DMS153 (cell line): ENCODE results near the gene STX16.
"Not testable (repeated sequence)": the region's sequence is repeated elsewhere in the genome, so short reads cannot be mapped to it uniquely, and the experiment has no call there.

Experiments used
- DNase-seq: peaks from one replicate; lab custom pipeline; 2025; lab: John Stamatoyannopoulos, UW

STX16 gene

GRCh38 chr20:58637466-58638213 lies 13.4 kb upstream of the STX16 start:
- DNase-seq = no peak

- no peak for DNase-seq
Observed at GRCh38 chr20:58638467-58639181, 12.5 kb upstream of the STX16 start.

DNA sequence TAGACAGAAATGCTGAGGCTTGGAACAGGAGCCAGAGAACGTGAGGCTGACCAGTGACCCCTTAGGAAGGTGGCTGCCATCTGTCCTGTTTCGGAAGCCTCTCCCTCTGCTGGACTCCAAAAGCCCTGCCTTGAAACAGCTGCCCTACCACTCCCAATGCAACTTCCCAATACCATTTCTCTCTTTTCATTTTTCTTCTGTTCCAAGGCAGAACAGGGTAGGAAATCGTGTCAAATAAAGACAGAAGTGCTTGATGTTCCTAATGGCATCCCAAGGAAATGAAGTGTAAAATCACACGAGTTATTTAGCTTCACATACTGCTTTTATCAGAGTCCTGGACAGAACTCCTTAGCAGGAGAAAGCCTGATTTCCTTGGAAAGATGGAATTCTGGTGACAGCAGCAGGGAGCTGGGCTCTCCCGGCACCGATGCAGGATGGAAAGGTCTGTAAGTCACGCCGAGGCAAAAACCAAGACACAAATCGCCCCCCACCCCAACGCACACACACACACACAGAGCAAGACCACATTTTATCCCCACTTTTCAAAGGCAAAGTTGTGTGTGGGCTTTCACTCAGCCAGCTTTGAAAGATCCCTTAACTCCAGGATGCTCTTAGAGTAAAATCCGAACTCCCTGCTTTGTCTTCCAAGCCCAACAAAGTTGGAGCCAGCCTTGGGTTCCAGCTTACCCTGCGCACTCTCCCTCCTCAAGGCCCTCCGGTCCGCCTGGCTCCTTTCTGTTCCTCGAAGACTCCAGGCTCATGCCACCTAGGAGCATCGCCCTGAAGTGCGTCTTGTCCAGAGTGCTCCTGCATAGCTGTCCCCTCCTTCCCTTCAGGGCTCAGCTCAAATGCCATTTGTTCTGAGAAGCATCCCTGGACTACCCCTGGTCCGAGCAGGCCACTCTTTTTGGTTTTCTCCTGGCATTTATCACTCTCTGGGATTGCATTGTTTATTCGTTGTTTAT lies 11.6 kb upstream of the STX16 start:
- no peak for DNase-seq

GRCh38 chr20:58640446-58640845 lies 10.6 kb upstream of the STX16 start:
- no peak for DNase-seq

DNA sequence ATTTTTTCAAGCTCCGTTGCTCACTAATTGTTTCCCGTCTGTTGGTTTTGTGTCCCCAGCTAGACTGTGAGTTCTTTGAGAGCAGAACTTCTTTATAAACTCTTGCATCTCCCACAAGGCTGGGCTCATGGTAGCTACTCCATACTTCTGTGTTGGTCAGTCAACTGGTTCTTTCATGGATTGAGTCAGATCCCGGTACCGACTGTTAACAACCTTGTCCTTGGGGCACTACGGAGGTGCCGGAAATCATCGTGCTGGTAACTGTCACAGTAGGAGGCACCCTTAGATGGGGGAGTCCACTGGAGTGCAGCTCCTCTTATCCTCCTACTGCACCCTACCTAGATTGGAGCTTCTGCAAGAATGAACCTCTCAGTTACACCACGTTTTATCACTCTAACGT lies 8.6 kb upstream of the STX16 start:
- no peak for DNase-seq

GRCh38 chr20:58642896-58643295 lies 8.2 kb upstream of the STX16 start:
- DNase-seq = not testable (repeated sequence)

- no peak for DNase-seq
Observed at GRCh38 chr20:58645412-58645968, 5.6 kb upstream of the STX16 start.

- DNase-seq = no peak
Observed at GRCh38 chr20:58646257-58646656, 4.8 kb upstream of the STX16 start.

DNA sequence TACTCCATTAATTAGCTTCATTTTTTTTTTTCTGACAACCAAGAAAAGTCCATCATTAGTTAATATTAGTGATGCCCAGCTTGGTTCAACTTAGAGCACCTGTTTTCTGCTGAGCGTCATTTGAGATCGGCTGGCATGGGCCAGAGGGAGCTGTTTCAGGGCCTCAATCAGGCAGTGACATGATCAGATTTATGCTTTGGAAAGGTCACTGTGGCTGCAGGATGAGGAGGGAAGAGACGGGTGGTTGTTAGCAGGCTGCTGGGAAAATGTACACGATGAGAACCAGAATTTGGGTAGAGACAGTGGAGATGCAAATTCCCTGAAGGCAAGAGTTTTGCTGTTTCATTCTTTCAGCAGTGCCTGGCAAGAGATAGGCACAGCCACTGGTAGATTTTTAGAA lies 4.4 kb upstream of the STX16 start:
- DNase-seq = no peak

DNA sequence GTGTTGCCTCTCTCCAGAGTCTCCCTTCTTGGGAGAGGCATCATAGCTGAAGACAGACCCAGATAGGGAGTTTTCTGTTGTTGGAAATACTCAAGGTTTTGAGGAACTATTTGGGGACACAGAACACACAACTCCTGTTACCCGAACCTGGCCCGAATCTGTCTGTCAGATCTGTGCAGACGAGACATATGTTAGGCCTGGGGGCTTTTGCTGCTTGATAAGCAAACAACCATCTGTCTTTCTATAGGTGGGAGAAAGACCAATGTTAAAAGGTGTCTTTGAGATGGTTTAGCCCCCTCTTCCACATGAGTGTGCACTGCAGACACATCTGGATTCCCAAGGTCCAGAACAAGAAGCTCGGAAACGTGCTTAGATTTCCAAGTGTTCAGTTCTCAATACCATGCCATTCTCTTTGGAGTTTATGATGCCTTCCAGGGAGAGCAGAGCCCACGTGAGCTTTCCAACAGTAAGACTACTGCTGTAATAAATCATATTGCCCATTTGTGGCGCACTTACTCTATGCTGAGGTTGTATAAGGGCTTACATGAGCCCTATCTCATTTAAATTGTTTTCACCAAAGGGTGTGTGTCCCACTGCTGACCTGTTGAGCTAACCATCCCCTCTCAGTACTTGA lies 3.8 kb upstream of the STX16 start:
- DNase-seq = no peak

GRCh38 chr20:58647796-58648501 lies 3.1 kb upstream of the STX16 start:
- DNase-seq = no peak

DNA sequence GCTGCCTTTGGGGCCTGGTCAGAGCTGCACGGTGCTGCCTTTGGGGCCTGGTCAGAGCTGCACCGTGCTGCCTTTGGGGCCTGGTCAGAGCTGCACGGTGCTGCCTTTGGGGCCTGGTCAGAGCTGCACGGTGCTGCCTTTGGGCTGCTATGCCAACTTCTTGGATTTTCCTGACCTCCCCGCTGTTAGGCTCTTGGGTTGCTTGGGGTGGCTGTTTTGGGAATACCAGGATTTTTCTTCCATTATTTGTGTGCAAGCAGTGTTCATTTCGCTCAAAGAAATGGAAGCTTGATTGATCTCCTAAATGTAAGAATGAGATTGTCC lies 2.6 kb upstream of the STX16 start:
- not testable (repeated sequence) for DNase-seq

GRCh38 chr20:58649288-58650180 lies 1.5 kb upstream of the STX16 start:
- DNase-seq = no peak

GRCh38 chr20:58650181-58650775 lies 805 bp upstream of the STX16 start:
- DNase-seq = no peak

- DNase-seq = peak; percentile 15
Observed at GRCh38 chr20:58651559-58651945, 469 bp downstream of the STX16 start.

DNA sequence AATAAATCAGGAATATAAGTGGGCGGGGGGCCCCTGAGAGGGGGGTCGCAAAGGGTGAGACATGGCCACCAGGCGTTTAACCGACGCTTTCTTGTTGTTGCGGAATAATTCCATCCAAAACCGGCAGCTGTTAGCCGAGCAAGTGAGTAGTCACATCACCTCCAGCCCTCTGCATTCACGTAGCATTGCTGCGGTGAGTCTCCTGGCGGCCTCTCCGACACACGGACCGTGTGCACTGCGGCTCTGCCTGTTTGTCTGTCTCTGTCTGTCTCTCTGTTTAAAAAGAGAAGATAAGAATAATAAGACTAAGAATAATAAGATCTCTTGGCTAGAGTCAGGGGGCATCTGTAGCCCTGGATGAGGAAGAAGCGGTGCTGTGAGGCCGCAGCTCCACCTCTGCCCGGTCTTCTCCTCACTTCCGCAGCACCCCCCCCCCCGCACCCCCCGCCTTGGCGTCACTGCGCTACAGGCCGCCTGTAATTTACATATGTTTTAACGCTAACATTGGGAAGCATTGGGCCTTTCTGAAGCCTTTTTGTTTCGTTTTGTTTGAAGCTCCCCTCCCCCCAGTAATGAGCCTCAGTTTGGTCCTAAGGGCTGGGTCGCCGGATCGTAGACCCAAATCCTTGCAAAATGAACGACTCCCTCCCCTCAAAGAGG lies 993 bp downstream of the STX16 start:
- peak; percentile 4 for DNase-seq

DNA sequence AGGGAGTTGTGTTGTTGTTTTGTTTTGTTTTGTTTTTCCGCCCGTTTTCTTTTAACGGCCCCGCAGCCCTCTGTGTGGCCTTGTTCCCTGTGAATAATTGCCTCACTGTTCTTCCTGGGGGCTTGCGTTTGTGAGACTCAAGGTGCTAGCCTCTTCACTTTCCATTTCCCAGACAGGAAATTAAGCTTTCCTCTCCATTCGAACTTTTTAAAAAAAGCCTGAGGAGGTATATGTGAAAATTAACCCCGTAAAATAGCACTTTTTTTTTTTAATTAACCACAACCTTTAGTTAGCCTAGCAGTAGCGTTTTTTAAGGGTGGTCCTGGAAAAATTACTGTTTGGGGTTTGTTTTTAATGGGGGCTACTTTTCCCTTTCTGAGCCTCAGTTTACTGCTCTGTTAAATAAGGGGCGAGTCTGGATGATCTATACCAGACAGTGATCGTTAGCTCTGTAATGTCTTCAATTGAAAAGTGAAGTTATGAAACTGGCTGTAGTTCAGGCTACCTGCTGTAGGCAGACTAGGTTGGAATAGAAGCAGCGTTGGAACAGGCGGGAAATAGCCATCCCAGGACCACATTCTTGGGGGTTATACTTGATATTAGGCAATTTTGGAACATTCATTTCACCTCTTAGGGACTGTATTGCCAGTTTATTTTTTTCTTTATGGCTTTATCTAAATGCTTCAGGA lies 1.7 kb downstream of the STX16 start:
- no peak for DNase-seq

DNA sequence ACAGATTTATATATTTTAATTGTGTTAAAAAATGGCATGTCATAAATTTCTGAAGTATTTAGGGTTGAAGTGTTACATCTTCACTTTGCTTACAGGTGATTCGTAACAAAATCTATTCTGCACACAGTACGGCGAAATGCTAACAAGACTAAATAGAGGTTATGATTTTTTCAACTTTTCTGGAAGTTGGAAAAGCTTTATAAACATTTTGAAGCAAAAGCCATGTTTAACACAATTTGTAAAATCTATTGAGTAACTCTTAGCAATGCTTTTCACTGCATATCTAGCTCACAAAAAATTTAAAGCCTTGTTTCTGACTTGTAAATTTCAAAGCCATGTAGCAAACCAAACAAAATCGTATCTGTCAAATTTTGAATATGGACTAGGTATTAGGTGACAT lies 3.3 kb downstream of the STX16 start:
- DNase-seq = no peak
